HG03025 (cell line): Measurements from ENCODE around the gene PER2.
A peak's percentile ranks its signal among the peaks of the same experiment; 100 is the strongest.
"Not testable (repeated sequence)": the region's sequence is repeated elsewhere in the genome, so short reads cannot be mapped to it uniquely, and the experiment has no call there.

Experiments used
- ATAC-seq: cut with Tn5 transposase; IDR thresholded peaks from one replicate; pipeline ENCODE4 v1.9.1; 2021; ENCODE audit warnings: mild to moderate bottlenecking, moderate library complexity; ENCODE audit not compliant: unreplicated experiment, low FRiP score

Gene PER2

GRCh38 chr2:238290091-238290509, 1.7 kb upstream of the PER2 start:
- no peak for ATAC-seq

GRCh38 chr2:238289574-238289973, 1.2 kb upstream of the PER2 start:
- no peak for ATAC-seq

- peak; percentile 89 for ATAC-seq
These were observed 502 bp upstream of the PER2 start for GRCh38 chr2:238288650-238289573.

GRCh38 chr2:238286987-238287736, 1.2 kb downstream of the PER2 start:
- no peak for ATAC-seq

DNA sequence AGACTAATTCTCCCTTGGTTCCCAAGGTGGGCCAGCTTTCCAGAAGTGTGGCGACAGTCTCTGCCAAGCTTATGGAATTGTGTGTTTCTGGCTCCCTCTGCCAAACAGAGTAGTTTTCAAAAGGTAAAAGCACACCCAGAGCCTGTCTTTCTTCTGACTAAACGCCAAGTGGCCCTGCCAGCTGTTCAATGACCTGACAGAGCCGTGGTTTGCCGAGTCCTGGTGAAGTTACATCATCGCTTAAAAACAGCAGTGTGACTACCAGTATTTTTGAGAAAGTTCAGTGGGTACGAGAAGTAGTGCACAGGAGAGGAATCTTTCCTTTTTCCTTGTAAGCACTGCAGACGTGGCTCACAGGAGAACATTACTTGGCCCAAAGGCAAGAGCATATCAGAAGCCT, 1.9 kb downstream of the PER2 start:
- ATAC-seq, result no peak

GRCh38 chr2:238286095-238286494, 2.3 kb downstream of the PER2 start:
- no peak for ATAC-seq

DNA sequence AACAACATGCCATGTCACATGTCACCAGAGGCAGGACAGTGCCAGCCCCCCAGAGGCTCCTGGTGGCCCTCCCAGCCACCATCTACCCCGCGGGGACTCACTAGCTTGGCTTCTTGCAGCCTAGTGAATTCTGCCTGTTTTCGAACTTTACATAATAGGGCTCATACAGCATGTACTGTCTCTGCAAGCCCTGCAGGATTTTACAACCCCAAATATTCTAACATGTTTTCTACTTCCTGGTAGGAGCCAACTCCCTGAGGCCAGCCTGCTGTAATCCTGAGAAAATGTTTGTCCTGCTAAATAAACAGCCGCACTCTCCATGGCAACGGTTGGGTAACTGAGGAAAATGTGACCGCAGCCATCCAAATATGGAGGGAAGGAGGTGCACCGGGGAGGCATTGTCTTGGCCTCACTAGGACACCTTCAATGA, 2.7 kb downstream of the PER2 start:
- no peak for ATAC-seq

DNA sequence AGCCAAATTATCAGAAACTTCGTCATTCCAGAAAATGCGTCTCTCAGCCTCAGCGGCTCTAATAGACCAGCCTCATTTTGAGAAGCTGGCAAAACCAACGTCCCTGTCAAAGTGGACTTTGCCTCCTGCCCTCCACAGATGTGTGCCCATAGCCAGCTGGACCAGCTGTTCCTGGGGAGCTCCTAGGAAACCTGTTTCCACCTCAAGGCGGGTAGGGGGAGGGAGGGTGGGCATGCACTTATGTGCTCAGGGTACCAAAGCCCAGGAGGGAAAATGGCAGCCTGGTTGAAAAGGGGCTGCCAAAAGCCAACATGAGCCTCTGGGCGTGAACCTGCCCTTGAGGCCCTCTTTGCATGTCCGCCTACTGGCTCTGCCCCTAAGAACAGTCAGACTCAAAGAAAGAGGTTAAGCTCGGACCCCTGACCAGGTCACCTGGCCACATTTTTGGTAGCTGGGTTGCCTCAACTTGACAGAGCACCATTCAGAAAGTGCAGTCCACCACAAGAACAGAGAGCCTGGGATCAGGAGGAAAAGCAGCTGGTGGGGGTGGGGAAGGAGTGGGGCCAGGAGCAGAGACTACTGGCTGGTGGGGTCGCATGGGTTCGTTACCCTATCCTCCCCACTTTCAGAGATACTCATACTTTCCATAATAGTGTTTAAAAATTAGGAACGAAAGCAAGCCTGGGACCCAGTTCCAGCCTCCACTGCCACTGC, 3.5 kb downstream of the PER2 start:
- no peak for ATAC-seq

DNA sequence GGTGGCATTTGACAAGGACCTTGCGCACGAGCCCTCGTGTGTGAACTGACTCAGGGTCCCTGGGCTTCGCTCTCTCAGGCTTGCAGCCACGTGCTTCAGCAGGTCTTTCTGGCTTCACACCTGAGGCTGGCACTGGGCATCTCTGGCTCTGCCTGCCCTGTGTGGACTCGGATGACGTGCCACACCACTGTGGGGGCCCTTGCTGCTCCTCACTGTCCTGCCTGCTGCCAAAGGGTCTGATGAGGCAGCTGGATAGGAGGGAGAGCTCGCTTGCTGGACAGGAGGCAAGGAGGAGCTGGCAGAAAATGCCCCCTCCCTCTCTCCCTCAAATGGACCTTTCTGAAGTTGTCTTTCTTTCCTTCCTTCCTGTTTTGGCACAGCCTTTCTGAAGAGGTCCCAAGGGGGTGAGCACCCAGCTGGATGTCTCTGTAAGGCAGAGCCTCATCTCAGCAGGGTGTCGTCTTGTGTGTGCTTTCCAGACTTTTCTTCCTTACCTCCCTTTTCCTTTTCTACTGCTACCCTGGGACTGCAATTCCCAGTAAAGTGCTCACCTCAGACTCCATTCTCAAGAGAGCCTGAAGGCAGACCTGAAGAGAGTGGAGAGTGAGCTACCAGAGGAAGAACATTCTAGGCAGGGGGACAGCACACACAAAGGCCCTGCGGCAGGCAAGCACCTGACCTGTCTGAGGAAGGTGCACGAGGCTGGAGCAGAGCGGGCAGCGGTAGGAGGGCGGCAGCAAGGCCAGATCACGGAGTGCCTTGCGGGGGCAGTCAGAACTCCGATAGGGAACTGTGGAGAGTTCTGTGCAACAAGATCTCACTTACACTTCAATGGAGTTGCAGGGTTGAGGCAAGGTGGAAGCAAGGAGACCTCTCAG, 5.3 kb downstream of the PER2 start:
- ATAC-seq, result no peak

DNA sequence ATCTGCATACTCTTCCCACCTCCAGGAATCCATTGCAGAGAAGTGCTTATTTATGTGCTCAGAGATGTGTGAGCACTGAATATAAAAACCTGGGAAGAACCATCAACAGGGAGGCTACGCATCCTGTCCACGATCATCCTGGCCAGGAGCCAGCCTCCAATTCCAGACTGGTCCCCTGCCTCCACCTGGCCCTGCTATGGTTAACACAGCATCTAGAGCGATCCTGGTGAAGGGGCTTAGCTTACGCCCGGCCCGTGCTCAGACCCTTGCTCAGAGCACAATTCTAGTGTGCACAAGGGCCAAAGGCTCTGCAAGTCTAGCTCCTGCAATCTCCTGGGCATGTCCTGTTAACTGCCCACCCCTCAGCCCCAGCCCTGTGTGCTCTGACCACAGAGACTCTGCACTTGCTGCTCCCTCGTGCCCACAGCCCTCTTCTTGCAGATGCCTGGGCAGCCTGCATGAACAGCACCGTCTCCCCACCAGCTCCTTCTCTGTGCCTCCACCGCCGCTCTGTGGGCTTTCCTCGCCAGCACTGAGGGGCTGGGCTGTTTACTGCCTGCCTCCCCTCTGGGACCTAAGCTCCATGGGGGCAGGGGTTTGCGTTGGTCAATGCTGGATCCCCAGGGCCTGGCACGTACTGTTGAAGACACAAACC, 6.5 kb downstream of the PER2 start:
- ATAC-seq, result no peak

DNA sequence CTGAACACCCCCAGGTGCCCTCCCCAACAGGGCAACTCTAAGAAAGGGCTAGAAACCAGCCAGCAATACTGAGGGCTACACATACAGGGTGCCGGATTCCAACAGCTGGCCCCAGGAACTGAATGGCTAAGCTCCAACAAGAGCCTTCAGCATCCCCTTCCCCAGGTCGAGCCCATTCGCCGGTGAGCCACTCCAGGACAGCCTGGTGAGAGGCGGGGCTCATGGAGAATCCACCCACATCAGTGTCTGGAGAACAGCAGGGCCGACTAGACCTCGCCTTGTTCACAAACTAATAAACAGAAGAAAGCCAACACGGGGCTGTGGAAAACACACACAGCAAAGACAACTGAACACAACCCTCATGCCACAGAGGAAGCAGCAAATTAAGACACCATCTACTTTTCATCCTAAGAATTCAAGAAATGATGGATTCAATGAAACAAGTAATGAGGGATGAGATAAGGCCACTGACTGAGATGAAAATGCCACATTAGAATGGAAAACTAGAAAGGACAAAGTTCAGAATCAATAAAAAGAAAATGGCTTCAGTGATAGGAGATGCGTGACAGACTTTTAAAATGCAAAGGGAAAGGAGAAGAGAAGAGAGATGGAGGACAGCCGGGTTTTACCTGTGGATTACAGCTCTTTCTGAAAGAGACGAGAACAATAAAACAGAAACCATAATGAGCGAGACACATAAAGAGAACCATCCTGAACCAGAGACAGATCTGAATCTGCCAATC, 8.2 kb downstream of the PER2 start:
- no peak for ATAC-seq

GRCh38 chr2:238279324-238279682, 9.1 kb downstream of the PER2 start:
- no peak for ATAC-seq

- no peak for ATAC-seq
These were observed 9.6 kb downstream of the PER2 start for GRCh38 chr2:238278626-238279323.

- ATAC-seq, result no peak
These were observed 10.7 kb downstream of the PER2 start for GRCh38 chr2:238277695-238278094.

GRCh38 chr2:238274152-238274865, 14.1 kb downstream of the PER2 start:
- ATAC-seq, result no peak

DNA sequence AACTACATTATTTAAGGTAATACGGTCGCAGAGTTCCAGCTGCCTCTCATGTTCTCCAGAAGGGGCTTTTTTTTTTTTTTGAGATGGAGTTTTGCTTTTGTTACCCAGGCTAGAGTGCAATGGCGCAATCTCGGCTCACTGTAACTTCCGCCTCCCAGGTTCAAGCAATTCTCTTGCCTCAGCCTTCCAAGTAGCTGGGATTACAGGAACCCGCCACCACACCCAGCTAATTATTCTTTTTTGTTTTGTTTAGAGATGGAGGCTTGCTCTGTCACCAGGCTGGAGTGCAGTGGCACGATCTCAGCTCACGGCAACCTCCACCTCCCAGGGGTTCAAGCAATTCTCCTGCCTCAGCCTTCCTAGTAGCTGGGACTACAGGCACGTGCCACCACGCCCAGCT, 15.0 kb downstream of the PER2 start:
- not testable (repeated sequence) for ATAC-seq

DNA sequence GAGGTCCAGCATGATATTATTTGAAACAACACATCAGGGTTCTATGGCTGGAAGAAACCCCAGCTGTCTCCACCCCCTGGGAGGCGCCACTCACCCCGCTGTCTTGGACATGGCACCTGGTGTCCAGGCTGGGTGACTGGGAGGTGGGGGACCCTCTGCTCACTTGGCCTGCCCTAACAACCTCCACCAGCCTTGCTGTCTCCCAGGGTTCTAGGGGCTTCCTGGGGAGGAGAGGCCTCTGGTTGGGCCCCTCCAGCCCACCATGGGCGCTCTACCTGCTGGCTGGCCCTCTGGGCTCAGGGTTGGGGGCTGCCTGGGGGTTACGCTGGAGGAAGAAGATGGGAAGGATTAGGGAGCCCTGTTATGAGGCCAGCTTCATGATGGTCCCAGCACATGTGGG, 16.3 kb downstream of the PER2 start:
- ATAC-seq, result no peak

DNA sequence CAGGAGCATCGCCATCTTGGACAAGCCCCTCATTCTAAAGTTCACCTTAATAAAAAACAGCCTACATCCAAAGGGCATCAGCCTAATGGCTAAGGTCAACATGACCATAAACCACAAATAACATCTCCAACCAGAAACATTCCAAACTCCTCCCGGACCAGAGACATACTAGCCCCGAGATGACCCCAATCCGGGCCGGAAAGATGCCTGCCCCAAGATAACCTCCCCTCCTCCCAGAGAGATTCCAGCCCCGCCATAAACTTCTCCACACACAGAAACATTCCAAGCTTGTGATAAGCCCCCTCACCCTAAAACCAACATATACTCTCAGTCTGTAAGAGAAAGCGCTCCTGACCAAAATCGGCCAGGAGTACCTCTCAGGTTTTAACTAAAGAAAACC, 16.7 kb downstream of the PER2 start:
- ATAC-seq, result not testable (repeated sequence)
